HG03457 (cell line): Measurements from ENCODE around the gene HSPA5.
"Not testable (repeated sequence)": the region's sequence is repeated elsewhere in the genome, so short reads cannot be mapped to it uniquely, and the experiment has no call there.

Experiments
- ATAC-seq: cut with Tn5 transposase; IDR thresholded peaks from one replicate; pipeline ENCODE4 v1.9.1; 2021; ENCODE audit warnings: moderate number of reproducible peaks; ENCODE audit not compliant: unreplicated experiment

The HSPA5 gene

DNA sequence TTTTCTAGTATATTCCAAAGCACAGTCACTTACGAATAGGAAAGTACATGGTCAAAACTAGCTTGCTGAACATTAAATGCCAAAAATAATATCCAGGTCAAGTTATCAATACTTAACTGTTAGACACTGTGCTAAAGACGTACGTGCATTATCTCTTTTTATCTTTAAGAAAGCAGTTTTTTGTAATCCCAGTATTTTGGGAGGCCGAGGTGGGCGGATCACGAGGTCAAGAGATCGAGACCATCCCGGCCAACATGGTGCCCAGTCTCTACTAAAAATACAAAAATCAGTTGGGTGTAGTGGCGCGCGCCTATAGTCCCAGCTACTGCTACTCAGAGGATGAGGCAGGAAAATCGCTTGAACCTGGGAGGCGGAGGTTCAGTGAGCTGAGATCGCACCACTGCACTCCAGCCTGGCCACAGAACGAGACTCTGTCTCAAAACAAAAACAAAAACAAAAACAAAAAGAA lies 2.7 kb upstream of the HSPA5 start:
- ATAC-seq: no peak

GRCh38 chr9:125241863-125242739 lies 958 bp upstream of the HSPA5 start:
- ATAC-seq: no peak

DNA sequence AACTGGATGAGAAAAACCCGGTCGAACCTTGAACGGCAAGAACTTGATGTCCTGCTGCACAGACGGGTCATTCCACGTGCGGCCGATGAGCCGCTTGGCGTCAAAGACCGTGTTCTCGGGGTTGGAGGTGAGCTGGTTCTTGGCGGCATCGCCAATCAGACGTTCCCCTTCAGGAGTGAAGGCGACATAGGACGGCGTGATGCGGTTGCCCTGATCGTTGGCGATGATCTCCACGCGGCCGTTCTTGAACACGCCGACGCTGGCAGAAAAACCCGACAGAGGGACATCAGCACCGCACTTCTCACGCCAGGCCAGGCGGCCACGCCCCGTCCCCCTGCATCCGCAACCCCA lies 519 bp downstream of the HSPA5 start:
- peak; percentile 18 for ATAC-seq

- no peak for ATAC-seq
Measured at GRCh38 chr9:125239631-125240597, 1.2 kb downstream of the HSPA5 start.

DNA sequence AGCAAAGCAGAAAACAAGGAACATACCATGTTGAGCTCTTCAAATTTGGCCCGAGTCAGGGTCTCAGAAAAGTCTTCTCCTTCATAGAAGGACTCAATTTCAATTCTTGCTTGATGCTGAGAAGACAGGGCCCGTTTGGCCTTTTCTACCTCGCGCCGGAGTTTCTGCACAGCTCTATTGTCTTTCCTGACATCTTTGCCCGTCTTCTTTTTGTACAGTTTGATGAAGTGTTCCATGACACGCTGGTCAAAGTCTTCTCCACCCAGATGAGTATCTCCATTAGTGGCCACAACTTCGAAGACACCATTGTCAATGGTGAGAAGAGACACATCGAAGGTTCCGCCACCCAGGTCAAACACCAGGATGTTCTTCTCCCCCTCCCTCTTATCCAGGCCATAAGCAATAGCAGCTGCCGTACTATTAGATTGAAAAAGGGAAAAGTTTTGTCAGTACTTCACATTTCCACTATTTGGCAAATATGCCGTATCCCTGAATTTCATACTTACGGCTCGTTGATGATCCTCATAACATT lies 2.2 kb downstream of the HSPA5 start:
- ATAC-seq: no peak

DNA sequence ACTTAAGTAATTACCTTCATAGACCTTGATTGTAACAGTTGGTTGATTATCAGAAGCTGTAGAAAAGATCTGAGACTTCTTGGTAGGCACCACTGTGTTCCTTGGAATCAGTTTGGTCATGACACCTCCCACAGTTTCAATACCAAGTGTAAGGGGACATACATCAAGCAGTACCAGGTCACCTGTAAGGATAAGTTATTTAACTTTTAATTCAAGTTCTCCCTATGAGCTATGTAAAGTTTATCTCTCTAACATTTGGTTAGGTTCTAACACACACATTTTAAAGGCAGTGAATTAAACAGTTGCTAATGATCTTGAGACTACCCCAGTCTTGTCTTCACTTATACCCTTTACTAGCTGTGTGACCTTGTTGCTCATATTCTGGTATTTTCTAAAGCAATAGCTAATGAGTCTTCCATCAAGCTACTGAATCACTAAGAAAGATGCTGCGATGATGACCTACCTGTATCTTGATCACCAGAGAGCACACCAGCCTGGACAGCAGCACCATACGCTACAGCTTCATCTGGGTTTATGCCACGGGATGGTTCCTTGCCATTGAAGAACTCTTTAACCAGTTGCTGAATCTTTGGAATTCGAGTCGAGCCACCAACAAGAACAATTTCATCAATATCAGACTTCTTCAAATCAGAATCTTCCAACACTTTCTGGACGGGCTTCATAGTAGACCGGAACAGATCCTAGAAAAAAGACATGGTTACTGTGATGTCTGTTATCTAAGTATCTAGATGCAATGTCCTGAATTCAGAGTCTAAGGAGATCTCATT lies 2.8 kb downstream of the HSPA5 start:
- ATAC-seq: no peak

- ATAC-seq: not testable (repeated sequence)
Measured at GRCh38 chr9:125236520-125237159, 4.5 kb downstream of the HSPA5 start.

DNA sequence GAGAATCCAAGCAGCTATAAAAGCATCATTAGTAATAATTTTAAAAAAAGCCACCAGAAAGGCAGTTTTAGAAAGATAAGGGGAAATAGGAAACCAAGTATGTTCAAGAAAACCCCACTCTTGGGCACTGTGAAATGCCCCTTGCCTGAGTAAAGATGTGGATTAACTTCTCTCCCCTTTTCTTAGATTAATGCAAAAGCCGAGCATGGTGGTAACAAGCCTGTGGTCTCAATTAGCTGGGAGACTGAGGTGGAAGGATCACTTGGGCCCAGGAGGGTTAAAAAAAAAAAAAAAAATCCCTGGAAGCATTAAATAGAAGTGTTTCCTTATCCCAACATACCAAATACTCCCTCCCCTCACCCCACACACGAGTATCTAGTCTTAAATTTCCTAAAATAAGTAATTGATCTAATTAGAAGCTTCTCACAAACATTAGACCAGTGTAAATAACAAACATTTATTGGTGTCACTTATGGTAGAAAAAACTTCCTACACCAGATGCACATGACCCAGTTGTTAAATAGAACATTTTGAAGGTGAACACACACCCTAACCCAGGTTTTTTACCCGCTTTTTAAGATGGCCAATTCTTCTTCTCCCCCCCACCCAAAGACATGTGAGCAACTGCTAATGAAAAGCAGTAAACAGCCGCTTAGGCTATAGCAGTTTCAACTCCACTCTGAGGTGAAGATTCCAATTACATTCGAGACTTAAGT lies 5.2 kb downstream of the HSPA5 start:
- no peak for ATAC-seq

GRCh38 chr9:125234099-125234498 lies 7.0 kb downstream of the HSPA5 start:
- not testable (repeated sequence) for ATAC-seq

GRCh38 chr9:125233678-125234077 lies 7.5 kb downstream of the HSPA5 start:
- ATAC-seq: no peak

DNA sequence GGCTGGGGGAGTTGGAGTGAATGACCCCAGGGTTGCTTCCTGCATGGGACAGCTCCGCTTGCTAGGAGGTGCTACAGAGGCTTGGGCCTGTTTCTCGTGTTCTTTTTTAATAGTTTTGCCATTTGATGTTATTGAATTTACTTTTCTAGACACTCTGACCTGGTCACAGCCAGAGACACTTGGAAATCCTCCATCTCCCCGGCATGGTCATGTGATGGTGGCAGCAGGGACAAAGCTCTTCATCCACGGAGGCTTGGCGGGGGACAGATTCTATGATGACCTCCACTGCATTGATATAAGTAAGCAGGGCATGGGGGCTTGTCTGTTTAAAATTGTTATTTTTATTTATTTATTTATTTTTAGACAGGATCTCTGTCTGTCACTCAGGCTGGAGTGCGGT lies 13.4 kb downstream of the HSPA5 start:
- ATAC-seq: no peak

GRCh38 chr9:125224858-125225257 lies 16.3 kb downstream of the HSPA5 start:
- ATAC-seq: not testable (repeated sequence)

- no peak for ATAC-seq
Measured at GRCh38 chr9:125218621-125219020, 22.5 kb downstream of the HSPA5 start.

DNA sequence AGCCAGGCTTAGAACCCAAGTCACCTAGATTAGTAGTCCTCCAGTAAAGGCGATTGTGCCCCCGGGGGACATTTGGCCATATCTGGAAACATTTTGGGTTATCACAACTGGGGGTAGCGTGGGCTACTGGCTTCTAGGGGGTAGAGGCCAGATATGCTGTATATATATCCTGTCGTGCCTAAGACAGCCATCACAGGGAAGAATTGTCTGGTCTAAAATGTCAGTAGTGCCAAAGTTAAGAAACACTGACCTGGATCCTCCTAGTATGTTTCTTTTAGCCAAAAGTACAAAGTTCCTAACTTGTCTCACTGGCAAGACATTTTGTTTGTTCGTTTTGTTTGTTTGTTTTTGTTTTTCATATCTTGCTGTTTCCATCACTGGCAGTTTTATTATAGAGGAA lies 27.0 kb downstream of the HSPA5 start:
- ATAC-seq: no peak

DNA sequence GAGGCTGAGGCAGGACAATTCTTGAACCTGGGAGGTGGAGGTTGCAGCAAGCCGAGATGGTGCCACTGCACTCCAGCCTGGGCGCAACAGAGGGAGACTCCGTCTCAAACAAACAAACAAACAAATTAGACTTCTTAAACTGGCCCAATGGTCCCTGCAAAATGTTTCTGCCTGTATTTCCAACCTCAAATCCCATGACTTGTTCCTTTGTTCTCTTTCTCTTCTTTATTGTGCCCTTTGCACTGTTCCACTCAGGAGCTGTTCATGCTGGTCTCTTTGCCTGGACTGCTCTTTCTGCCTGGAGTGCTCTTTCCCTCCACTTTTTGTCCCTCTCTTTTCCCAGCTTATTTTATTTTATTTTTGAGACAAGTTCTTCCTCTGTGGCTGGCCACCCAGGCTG lies 36.7 kb downstream of the HSPA5 start:
- ATAC-seq: no peak

DNA sequence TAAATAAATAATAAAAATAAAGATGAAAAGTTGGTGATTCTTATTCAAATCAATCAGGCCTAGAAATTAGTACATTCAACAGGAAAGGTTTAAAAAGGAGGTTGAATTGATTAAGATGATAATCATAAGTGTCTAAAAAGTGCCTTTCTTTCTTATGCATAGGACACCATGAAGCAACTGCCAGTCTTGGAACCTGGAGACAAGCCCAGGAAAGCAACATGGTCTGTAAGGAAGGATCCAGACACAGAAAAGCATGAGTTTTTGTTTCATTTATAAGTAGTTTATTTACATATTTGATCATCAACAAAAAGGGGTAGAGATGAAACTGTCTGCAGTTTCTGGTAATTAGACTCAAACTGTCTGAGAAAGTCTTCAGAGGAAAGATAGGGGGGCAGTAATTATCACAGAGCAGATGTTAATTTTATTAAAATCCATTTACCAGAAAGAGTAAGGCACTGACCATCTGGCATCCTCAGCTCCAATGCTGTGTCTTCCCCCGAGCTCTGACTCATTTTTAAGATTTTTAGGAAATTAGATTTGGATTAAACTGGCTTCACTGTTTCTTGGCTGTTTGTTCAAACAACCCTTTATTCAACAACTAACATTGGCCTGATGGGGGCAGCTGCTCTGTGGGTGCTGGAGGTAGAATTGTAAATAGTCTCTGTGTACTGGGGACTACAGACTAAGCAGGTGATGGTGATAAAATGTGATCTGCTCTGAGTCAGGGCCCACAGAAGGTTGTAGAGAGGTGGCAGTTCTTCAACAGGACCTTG lies 38.1 kb downstream of the HSPA5 start:
- ATAC-seq: no peak

- ATAC-seq: peak; percentile 83
Measured at GRCh38 chr9:125200216-125201047, 40.7 kb downstream of the HSPA5 start, which contains the start of gene RABEPK. Gene RABEPK, plus strand, starts transcription at chr9:125200542. Its CDS starts 2,472 bp downstream, at chr9:125203014.

DNA sequence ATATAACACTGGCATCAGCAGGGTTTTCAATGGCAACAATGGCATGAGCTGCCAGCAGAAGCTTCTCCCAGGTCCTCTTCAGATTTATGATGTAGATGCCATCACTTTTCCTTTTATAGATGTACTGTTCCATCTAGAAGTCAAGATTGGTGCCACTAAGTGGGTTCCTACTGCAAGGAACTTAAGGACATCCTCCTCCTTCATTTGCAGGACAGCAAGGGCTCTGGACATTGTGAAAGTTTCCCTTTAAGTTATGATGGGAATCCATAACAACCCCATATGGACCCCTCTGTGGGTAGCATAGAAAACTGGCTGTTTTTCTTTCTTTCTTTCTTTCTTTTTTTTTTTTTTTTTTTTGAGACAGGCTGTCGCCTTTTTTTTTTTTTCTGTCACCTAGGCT lies 45.6 kb downstream of the HSPA5 start:
- ATAC-seq: not testable (repeated sequence)
